ENCODE data around the gene HOMER2.

The HOMER2 gene

DNA sequence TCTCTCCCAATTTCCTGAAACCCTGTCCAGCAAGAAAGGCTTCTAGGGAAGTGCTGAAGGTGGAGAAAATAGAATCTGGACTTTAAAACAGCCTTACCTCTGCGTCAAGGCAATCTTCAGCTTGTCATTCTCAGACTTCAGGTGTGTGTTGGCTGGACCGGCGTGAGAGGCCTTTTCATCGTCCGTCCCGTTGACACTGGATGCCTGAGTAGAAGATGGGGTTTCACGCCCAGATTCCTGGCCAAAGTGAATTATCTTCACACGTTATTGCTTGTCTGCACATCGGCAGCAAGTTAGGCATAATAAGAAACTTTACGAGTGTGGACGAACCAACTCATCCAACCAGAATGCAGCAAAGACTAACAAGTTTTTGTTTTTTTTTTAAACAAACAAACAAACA lies 93.6 kb downstream of the HOMER2 start:
- Mint-ChIP-seq H3K27ac (no peak overlapping the region), H3K27me3 (ENCODE audit: low read depth, poor library complexity) (peaks cover 3% of the 10 kb centered on the region), H3K36me3 (ENCODE audit: low read depth) (peaks cover 4% of the 10 kb centered on the region), H3K4me1 (peaks cover 5% of the 10 kb centered on the region), H3K4me3 (no peak overlapping the region), H3K9me3 (no peaks in the 10 kb centered on the region)
- no peak for DNase-seq
- TF ChIP-seq, protein P1, sequence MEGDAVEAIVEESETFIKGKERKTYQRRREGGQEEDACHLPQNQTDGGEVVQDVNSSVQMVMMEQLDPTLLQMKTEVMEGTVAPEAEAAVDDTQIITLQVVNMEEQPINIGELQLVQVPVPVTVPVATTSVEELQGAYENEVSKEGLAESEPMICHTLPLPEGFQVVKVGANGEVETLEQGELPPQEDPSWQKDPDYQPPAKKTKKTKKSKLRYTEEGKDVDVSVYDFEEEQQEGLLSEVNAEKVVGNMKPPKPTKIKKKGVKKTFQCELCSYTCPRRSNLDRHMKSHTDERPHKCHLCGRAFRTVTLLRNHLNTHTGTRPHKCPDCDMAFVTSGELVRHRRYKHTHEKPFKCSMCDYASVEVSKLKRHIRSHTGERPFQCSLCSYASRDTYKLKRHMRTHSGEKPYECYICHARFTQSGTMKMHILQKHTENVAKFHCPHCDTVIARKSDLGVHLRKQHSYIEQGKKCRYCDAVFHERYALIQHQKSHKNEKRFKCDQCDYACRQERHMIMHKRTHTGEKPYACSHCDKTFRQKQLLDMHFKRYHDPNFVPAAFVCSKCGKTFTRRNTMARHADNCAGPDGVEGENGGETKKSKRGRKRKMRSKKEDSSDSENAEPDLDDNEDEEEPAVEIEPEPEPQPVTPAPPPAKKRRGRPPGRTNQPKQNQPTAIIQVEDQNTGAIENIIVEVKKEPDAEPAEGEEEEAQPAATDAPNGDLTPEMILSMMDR (IDR thresholded peaks at IDR 0.05) = no peak

DNA sequence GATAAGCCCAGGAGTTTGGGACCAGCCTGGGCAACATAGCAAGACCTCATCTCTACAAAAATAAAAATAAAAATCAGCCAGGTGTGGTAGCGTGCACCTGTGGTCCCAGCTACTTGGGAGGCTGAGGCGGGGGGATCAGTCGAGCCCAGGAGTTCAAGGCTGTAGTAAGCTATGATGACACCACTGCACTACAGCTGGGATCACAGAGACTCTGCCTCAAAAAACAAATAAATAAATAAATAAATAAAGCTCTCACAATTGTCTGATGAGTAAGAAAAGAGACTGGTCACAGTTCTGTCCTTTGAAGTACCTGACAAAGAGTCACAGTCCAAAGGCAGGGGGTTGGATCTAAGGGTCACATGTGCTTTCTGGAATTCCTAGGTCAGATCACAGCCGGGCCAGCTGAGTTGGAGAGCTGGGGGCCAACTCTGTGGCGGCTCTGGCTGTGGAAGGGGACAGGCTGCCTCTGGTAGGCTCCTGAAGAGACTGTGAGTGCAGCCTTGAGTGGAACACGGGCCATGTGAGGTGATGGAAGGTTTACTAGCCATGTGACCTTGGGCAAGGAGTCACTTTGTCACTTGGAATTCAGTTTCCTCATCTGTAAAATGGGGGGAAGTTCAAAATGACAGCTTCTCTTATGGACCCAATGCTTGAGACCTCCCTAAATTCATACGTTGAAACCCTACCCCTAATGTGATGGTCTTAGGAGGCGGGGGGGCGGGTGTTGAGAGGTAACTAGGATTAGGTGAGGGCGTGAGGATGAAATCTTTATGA lies 95.9 kb downstream of the HOMER2 start:
- peaks cover 9% of the 10 kb centered on the region for H3K36me3 Mint-ChIP-seq (ENCODE audit: low read depth)
- peaks cover 24% of the 10 kb centered on the region for H3K4me1 Mint-ChIP-seq
- H3K4me3 Mint-ChIP-seq = no peak overlapping the region
- DNase-seq = no peak
- no peaks in the 10 kb centered on the region for H3K9me3 Mint-ChIP-seq
- H3K27ac Mint-ChIP-seq = no peak overlapping the region
- peaks cover 4% of the 10 kb centered on the region for H3K27me3 Mint-ChIP-seq (ENCODE audit: low read depth, poor library complexity)
- TF ChIP-seq, protein P1 (IDR thresholded peaks at IDR 0.05) = no peak

- TF ChIP-seq, protein P1 (IDR thresholded peaks at IDR 0.05) = no peak
- Mint-ChIP-seq H3K27me3 (ENCODE audit: low read depth, poor library complexity) (peaks cover 4% of the 10 kb centered on the region), H3K9me3 (no peaks in the 10 kb centered on the region), H3K27ac (no peak overlapping the region), H3K4me1 (peaks cover 35% of the 10 kb centered on the region), H3K4me3 (no peak overlapping the region), H3K36me3 (ENCODE audit: low read depth) (peaks cover 9% of the 10 kb centered on the region)
- DNase-seq = no peak
These were observed 97.0 kb downstream of the HOMER2 start for GRCh38 chr15:82855286-82856100.

DNA sequence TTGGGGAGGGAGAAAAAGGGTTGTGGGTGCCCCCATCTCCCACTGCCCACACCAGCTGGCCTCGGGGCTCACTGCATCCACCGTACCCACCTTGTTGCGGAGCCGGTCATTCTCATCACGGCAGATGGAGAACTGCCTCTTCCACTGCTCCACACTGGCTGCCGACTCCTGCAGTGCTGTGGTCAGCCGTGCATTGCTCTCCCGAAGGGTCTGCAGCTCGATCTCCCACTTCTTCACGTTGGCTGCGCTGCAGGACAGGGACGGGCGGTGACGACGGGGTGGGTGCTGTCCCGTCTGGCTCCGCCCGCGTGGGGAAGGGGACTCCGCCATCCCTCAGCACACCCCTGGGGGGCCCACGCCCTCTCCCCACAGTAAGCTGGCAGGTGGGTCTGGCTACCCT lies 98.0 kb downstream of the HOMER2 start:
- H3K9me3 Mint-ChIP-seq = no peaks in the 10 kb centered on the region
- H3K36me3 Mint-ChIP-seq (ENCODE audit: low read depth) = peaks cover 5% of the 10 kb centered on the region
- TF ChIP-seq, protein P1 (IDR thresholded peaks at IDR 0.05) = no peak
- no peak for DNase-seq
- peaks cover 4% of the 10 kb centered on the region for H3K27me3 Mint-ChIP-seq (ENCODE audit: low read depth, poor library complexity)
- H3K4me3 Mint-ChIP-seq = no peak overlapping the region
- no peak overlapping the region for H3K27ac Mint-ChIP-seq
- H3K4me1 Mint-ChIP-seq = peaks cover 44% of the 10 kb centered on the region

GRCh38 chr15:82852941-82853561 lies 99.5 kb downstream of the HOMER2 start:
- H3K27ac Mint-ChIP-seq = no peak overlapping the region
- H3K36me3 Mint-ChIP-seq (ENCODE audit: low read depth) = peaks cover 5% of the 10 kb centered on the region
- no peaks in the 10 kb centered on the region for H3K9me3 Mint-ChIP-seq
- DNase-seq = no peak
- H3K4me1 Mint-ChIP-seq = peaks cover 49% of the 10 kb centered on the region
- TF ChIP-seq, protein P1 (IDR thresholded peaks at IDR 0.05) = no peak
- no peak overlapping the region for H3K4me3 Mint-ChIP-seq
- H3K27me3 Mint-ChIP-seq (ENCODE audit: low read depth, poor library complexity) = peaks cover 4% of the 10 kb centered on the region

All from nephron progenitor cell (in vitro differentiated cells).